Body of pancreas (tissue), 4 donors: Measurements from ENCODE around the gene TFDP2.

Source experiments
- CTCF ChIP-seq, 7 experiments: fragments of 450-650 bp in 4 of 7; fragments of 200-600 bp in 3 of 7; sonication (generic) in 3 of 7; IDR thresholded peaks; one replicate each; pipeline ENCODE4 v1.5.1; 2016 to 2019; ENCODE audit warnings: antibody characterized with exemption in 7 of 7
- POLR2A ChIP-seq, 3 donors: fragments of 450-650 bp; IDR thresholded peaks; one replicate each; pipeline ENCODE4 v1.6.1; 2016; ENCODE audit warnings: antibody characterized with exemption in 3 of 3, mild to moderate bottlenecking in 2 of 3

- TF ChIP-seq POLR2A (IDR thresholded peaks at IDR 0.05) (no peak), CTCF (IDR thresholded peaks at IDR 0.05) (no peak)
Measured at GRCh38 chr3:141986548-141987107, 162.7 kb downstream of the TFDP2 start.
